Panc1 (cell line): ENCODE measurements around the gene FBXO5.

ENCODE experiments used
- CTCF ChIP-seq: fragments of 450-650 bp; IDR thresholded peaks from 2 replicates; pipeline ENCODE4 v1.5.1; 2017; ENCODE audit warnings: mild to moderate bottlenecking
- SIN3A ChIP-seq: IDR thresholded peaks from 2 replicates; pipeline ENCODE4 v1.6.1; 2012; ENCODE audit warnings: low read depth, mild to moderate bottlenecking, low read length, moderate library complexity, borderline replicate concordance; ENCODE audit not compliant: insufficient read depth
- TF ChIP-seq, protein P1 (sequence below), 2 experiments: IDR thresholded peaks; 2 replicates each; pipeline ENCODE4 v1.6.1; 2011 to 2012; ENCODE audit warnings: low read depth in 2 of 2, control low read depth in 1 of 2, low read length in 1 of 2, mild to moderate bottlenecking in 1 of 2, moderate library complexity in 1 of 2; ENCODE audit not compliant: insufficient read depth in 1 of 2

- TF ChIP-seq CTCF, result no peak
- TF ChIP-seq, protein P1, sequence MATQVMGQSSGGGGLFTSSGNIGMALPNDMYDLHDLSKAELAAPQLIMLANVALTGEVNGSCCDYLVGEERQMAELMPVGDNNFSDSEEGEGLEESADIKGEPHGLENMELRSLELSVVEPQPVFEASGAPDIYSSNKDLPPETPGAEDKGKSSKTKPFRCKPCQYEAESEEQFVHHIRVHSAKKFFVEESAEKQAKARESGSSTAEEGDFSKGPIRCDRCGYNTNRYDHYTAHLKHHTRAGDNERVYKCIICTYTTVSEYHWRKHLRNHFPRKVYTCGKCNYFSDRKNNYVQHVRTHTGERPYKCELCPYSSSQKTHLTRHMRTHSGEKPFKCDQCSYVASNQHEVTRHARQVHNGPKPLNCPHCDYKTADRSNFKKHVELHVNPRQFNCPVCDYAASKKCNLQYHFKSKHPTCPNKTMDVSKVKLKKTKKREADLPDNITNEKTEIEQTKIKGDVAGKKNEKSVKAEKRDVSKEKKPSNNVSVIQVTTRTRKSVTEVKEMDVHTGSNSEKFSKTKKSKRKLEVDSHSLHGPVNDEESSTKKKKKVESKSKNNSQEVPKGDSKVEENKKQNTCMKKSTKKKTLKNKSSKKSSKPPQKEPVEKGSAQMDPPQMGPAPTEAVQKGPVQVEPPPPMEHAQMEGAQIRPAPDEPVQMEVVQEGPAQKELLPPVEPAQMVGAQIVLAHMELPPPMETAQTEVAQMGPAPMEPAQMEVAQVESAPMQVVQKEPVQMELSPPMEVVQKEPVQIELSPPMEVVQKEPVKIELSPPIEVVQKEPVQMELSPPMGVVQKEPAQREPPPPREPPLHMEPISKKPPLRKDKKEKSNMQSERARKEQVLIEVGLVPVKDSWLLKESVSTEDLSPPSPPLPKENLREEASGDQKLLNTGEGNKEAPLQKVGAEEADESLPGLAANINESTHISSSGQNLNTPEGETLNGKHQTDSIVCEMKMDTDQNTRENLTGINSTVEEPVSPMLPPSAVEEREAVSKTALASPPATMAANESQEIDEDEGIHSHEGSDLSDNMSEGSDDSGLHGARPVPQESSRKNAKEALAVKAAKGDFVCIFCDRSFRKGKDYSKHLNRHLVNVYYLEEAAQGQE (IDR thresholded peaks at IDR 0.05; ENCODE audit: insufficient read depth in 1 of 2, low read depth in 2 of 2, low read length in 1 of 2), result no peak
- no peak for TF ChIP-seq SIN3A
Observed at GRCh38 chr6:152980656-152981055, 2.2 kb downstream of the FBXO5 start.
